ENCODE data around the gene RAB17.
A peak's percentile ranks its signal among the peaks of the same experiment; 100 is the strongest.

Gene RAB17

DNA sequence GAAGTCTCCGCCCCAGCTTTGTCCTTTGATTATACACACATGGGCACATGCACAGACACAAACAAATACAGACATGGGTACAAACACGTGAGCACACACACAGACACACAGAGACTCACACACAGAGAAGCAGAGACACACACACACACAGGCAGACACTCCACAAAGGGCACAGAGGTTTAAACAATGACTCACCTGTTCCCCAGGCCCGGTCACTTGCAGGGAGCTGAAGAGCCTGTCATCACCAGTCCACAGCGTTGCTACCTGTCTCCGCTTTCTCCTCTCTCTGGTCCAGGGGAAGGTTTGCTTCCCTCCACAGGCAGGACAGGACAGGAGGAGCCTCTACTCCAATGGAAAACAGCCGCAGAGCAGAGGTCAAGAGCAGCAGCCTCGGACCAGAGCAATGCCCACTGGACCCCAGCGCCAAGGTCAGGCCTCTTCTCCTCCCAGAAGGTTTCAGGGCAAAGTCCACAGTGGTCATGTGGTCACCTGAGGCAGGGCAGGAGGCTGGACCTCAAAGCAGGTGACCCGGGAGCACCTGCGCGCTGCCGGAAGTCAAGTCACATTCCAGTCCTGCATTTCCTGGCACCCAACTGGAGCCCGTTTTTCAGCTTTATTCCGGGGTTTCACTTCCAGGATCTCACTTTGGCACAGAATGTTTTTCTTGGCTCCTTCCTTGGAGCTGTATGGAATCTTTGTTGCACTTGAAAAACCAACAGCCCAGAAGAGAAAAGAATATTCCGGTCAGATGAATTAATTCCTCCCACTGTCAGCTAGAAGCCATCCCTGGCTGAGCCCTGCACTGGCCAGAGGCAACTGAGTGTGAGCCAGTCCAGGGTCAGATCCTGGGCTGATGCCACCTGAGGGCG lies at the start of gene RAB17:
TSS of gene RAB17 (minus strand) at position 463 of the 869 bp plus-strand sequence. CDS start 4,580 bp downstream, outside the sequence.
- TF ChIP-seq, protein P1, sequence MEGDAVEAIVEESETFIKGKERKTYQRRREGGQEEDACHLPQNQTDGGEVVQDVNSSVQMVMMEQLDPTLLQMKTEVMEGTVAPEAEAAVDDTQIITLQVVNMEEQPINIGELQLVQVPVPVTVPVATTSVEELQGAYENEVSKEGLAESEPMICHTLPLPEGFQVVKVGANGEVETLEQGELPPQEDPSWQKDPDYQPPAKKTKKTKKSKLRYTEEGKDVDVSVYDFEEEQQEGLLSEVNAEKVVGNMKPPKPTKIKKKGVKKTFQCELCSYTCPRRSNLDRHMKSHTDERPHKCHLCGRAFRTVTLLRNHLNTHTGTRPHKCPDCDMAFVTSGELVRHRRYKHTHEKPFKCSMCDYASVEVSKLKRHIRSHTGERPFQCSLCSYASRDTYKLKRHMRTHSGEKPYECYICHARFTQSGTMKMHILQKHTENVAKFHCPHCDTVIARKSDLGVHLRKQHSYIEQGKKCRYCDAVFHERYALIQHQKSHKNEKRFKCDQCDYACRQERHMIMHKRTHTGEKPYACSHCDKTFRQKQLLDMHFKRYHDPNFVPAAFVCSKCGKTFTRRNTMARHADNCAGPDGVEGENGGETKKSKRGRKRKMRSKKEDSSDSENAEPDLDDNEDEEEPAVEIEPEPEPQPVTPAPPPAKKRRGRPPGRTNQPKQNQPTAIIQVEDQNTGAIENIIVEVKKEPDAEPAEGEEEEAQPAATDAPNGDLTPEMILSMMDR (IDR thresholded peaks at IDR 0.05; ENCODE audit: control insufficient read depth, extremely low read depth, insufficient read depth), result no peak
- DNase-seq (ENCODE audit: low read depth), result peak; percentile 73
- H3K4me3 ChIP-seq (ENCODE audit: low read depth, low read length), result peak within 1 kb of the TSS; percentile 72

GRCh38 chr2:237639836-237640220 lies 49.3 kb upstream of the RAB17 start:
- H3K4me3 ChIP-seq (ENCODE audit: low read depth, low read length), result no peak overlapping the region
- TF ChIP-seq, protein P1 (IDR thresholded peaks at IDR 0.05; ENCODE audit: control insufficient read depth, extremely low read depth, insufficient read depth), result no peak
- DNase-seq (ENCODE audit: low read depth), result no peak

- DNase-seq (ENCODE audit: low read depth), result no peak
- TF ChIP-seq, protein P1 (IDR thresholded peaks at IDR 0.05; ENCODE audit: control insufficient read depth, extremely low read depth, insufficient read depth), result no peak
- no peak overlapping the region for H3K4me3 ChIP-seq (ENCODE audit: low read depth, low read length)
These were observed 48.7 kb upstream of the RAB17 start for GRCh38 chr2:237639052-237639835.

GRCh38 chr2:237638176-237638575 lies 47.6 kb upstream of the RAB17 start:
- H3K4me3 ChIP-seq (ENCODE audit: low read depth, low read length), result no peak overlapping the region
- TF ChIP-seq, protein P1 (IDR thresholded peaks at IDR 0.05; ENCODE audit: control insufficient read depth, extremely low read depth, insufficient read depth), result no peak
- DNase-seq (ENCODE audit: low read depth), result no peak

DNA sequence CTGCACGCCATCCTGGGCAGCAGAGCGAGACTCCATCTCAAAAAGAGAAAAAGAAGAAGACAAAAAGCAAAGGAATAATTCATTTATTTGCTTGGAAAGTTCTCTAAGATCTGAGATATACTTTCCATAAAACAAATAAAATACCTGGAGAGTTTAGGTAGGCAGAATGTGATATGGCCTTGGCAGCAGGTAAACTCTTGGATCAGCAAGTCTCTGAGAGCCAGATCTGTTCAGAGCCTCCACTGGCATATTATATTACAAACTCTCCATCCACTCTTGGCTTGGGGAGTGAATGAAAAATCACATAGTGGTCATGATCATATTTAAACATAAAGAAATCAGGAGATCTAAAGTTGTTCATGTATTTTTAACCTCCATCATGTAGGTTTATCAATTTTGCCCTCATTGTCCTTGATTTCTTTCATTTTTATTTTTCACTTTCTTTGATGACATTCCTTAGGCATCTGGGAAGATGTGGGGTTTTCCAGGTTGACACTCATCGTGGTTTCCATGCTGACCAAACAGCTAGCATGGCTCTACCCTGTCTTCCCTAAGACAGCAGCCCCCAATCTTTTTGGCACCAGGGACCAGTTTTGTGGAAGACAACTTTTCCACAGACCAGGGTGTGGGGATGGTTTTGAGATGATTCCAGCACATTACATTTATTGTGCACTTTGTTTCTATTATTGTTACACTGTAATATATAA lies 47.0 kb upstream of the RAB17 start:
- TF ChIP-seq, protein P1 (IDR thresholded peaks at IDR 0.05; ENCODE audit: control insufficient read depth, extremely low read depth, insufficient read depth), result no peak
- no peak overlapping the region for H3K4me3 ChIP-seq (ENCODE audit: low read depth, low read length)
- DNase-seq (ENCODE audit: low read depth), result no peak

DNA sequence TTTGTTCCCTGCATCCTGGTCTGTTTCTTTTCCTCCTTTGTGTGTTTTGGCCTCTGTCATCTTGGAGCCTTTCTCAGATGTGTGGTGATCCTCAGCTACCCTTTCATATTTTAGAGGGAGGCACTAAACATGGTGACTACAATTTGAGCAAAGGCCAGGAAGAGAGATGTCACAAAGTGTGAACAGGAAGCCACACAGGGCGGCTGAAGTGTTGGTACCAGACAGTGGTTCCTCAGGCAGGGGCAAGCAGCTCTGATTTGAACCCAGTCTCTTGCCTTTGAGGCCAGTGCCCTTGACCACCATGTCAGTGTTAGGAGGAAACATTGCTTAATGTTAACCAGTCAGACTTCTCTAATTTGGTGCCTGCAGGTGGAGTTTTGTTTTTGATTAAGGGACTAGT lies 46.0 kb upstream of the RAB17 start:
- no peak for DNase-seq (ENCODE audit: low read depth)
- no peak overlapping the region for H3K4me3 ChIP-seq (ENCODE audit: low read depth, low read length)
- TF ChIP-seq, protein P1 (IDR thresholded peaks at IDR 0.05; ENCODE audit: control insufficient read depth, extremely low read depth, insufficient read depth), result no peak

All from LNCaP clone FGC (cell line).